SU-DHL-6 (cell line): ENCODE data around the gene NDUFB3.
"Not testable (repeated sequence)": the region's sequence is repeated elsewhere in the genome, so short reads cannot be mapped to it uniquely, and the experiment has no call there.

Source experiments
- CTCF ChIP-seq: fragments of 200-600 bp; sonication (generic); IDR thresholded peaks from one replicate; pipeline ENCODE4 v1.5.1; 2017; ENCODE audit warnings: antibody characterized with exemption, mild to moderate bottlenecking, low read length, moderate library complexity; ENCODE audit not compliant: insufficient read depth, poor library complexity, severe bottlenecking
- EZH2phosphoT487 ChIP-seq: fragments of 200-600 bp; sonication (generic), shearing (Covaris generic); conservative IDR thresholded peaks from 2 replicates; pipeline ENCODE4 v1.6.1; 2018; ENCODE audit warnings: mild to moderate bottlenecking, antibody characterized with exemption, low read length, moderate library complexity, mixed read lengths

GRCh38 chr2:201042451-201042850 lies 29.4 kb upstream of the NDUFB3 start:
- TF ChIP-seq CTCF, EZH2phosphoT487: not testable (repeated sequence)
